ENCODE results near the gene NCCRP1.

GRCh38 chr19:39205449-39205764, 8.6 kb downstream of the NCCRP1 start:
- TF ChIP-seq, protein P1, sequence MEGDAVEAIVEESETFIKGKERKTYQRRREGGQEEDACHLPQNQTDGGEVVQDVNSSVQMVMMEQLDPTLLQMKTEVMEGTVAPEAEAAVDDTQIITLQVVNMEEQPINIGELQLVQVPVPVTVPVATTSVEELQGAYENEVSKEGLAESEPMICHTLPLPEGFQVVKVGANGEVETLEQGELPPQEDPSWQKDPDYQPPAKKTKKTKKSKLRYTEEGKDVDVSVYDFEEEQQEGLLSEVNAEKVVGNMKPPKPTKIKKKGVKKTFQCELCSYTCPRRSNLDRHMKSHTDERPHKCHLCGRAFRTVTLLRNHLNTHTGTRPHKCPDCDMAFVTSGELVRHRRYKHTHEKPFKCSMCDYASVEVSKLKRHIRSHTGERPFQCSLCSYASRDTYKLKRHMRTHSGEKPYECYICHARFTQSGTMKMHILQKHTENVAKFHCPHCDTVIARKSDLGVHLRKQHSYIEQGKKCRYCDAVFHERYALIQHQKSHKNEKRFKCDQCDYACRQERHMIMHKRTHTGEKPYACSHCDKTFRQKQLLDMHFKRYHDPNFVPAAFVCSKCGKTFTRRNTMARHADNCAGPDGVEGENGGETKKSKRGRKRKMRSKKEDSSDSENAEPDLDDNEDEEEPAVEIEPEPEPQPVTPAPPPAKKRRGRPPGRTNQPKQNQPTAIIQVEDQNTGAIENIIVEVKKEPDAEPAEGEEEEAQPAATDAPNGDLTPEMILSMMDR (conservative IDR thresholded peaks at IDR 0.05) = no peak
- TF ChIP-seq EZH2 (IDR thresholded peaks at IDR 0.05; ENCODE audit: low read depth) = no peak

All from PC-9 (cell line).